A549 (cell line): ENCODE data around the gene ADAMTS12.

Experiments used
- BCL3 ChIP-seq: fragments of >200 bp; sonication (Bioruptor Twin); formaldehyde crosslinking; IDR thresholded peaks from 3 replicates; pipeline ENCODE4 v1.6.1; 2016
- CTCF ChIP-seq: fragments of >200 bp; sonication (Bioruptor Twin); formaldehyde crosslinking; IDR thresholded peaks from 3 replicates; pipeline ENCODE4 v1.5.1; 2016
- ELK1 ChIP-seq: fragments of 150-350 bp; IDR thresholded peaks from 2 replicates; pipeline ENCODE4 v1.6.1; 2014; ENCODE audit warnings: low read depth, mild to moderate bottlenecking, low read length
- HMGXB4 ChIP-seq: fragments of 250-450 bp; sonication (Bioruptor Pico); IDR thresholded peaks from 2 replicates; pipeline ENCODE4 v1.5.0; 2021; ENCODE audit warnings: mild to moderate bottlenecking, moderate library complexity, borderline replicate concordance
- MAX ChIP-seq: IDR thresholded peaks from 2 replicates; pipeline ENCODE4 v1.6.1; 2012
- NFE2L2 ChIP-seq: fragments of 150-350 bp; conservative IDR thresholded peaks from 2 replicates; pipeline ENCODE4 v1.6.1; 2014; ENCODE audit warnings: low read length
- NPAS2 ChIP-seq: fragments of 250-450 bp; sonication (Bioruptor Pico); IDR thresholded peaks from 2 replicates; pipeline ENCODE4 v1.8.0; 2022; ENCODE audit warnings: mild to moderate bottlenecking, moderate library complexity, borderline replicate concordance
- PBX3 ChIP-seq: IDR thresholded peaks from 2 replicates; pipeline ENCODE4 v1.6.1; 2012
- POLR2A ChIP-seq: IDR thresholded peaks from 2 replicates; pipeline ENCODE4 v1.6.1; 2012; ENCODE audit warnings: mild to moderate bottlenecking, low read length
- REST ChIP-seq: fragments of 200-600 bp; sonication (generic); IDR thresholded peaks from 2 replicates; pipeline ENCODE4 v1.6.1; 2016; ENCODE audit warnings: antibody characterized with exemption, mild to moderate bottlenecking, moderate library complexity
- SMC3 ChIP-seq: fragments of >200 bp; sonication (Bioruptor Twin); formaldehyde crosslinking; IDR thresholded peaks from 3 replicates; pipeline ENCODE4 v1.6.1; 2018; ENCODE audit warnings: inconsistent platforms
- SREBF2 ChIP-seq: fragments of 450-650 bp; IDR thresholded peaks from 2 replicates; pipeline ENCODE4 v1.6.1; 2014; ENCODE audit warnings: mild to moderate bottlenecking, moderate library complexity
- USF2 ChIP-seq: fragments of 450-650 bp; IDR thresholded peaks from 2 replicates; pipeline ENCODE4 v1.6.1; 2014; ENCODE audit warnings: antibody characterized with exemption

- no peak for TF ChIP-seq SREBF2
- TF ChIP-seq ELK1 = no peak
- TF ChIP-seq USF2 = no peak
- TF ChIP-seq CTCF = no peak
- no peak for TF ChIP-seq NFE2L2
- no peak for TF ChIP-seq NPAS2
- no peak for TF ChIP-seq MAX
- no peak for TF ChIP-seq POLR2A
- no peak for TF ChIP-seq REST
- TF ChIP-seq SMC3 = no peak
- TF ChIP-seq HMGXB4 (CRISPR knock-in tag) = no peak
- TF ChIP-seq BCL3 = no peak
- TF ChIP-seq PBX3 = no peak
These were observed 154.5 kb downstream of the ADAMTS12 start for GRCh38 chr5:33737284-33737683.
